ENCODE measurements around the gene PTPN11.
"Not testable (repeated sequence)": the region's sequence is repeated elsewhere in the genome, so short reads cannot be mapped to it uniquely, and the experiment has no call there.

The PTPN11 gene

DNA sequence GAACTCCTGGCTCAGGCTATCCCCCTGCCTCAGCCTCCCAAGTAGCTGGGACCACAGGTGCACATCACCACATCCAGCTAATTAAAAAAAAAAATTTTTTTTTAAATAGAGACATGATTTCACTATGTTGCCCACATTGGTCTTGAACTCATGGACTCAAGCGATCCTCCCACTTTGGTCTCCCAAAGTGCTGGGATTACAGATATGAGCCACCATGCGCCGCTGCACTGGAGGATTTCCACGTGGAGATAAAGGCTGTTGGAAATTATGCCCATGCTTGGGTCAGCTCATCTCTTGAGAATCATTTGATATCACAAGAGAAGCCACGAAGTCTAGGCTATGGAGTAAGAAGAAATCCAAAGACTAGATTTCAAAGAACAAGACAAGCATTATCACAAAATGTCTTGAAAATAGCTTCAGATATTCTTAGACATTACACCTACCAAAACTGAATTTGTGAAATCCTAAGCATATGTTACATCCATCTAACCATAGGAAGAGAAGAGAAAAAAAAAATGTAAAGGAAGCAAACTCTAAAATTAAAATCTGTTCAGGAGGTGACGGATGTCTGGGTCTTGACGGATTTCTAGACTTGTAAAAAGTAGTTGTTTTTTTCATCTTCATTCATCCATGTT is 99.1 kb downstream of the PTPN11 start:
- DNase-seq, result no peak

- no peak for DNase-seq
Observed at GRCh38 chr12:112518365-112518735, 99.6 kb downstream of the PTPN11 start.

GRCh38 chr12:112519841-112520340 is 101.1 kb downstream of the PTPN11 start:
- DNase-seq, result not testable (repeated sequence)

DNA sequence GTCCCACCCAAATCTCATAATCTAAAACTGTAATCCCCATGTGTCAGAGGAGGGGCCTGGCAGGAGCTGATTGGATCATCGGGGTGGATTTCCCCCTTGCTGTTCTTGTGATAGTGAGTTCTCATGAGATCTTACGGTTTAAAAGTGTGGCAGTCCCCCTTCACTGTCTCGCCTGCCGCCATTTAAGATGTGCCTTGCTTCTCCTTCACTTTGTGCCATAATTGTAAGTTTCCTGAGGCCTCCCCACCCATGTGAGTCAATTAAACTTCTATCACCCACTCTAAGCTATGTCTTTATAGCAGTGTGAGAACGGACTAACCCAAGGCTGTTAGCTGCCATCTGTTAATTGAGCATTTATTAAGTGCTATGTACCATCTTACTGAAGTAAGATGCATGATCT is 105.1 kb downstream of the PTPN11 start:
- no peak for DNase-seq

- no peak for DNase-seq
Observed at GRCh38 chr12:112524269-112524668, 105.5 kb downstream of the PTPN11 start.

GRCh38 chr12:112524676-112525425 is 106.1 kb downstream of the PTPN11 start:
- DNase-seq, result no peak

GRCh38 chr12:112525426-112525809 is 106.7 kb downstream of the PTPN11 start:
- no peak for DNase-seq

GRCh38 chr12:112527082-112527481 is 108.3 kb downstream of the PTPN11 start:
- DNase-seq, result no peak

- no peak for DNase-seq
Observed at GRCh38 chr12:112527501-112527900, 108.8 kb downstream of the PTPN11 start.

- DNase-seq, result no peak
Observed at GRCh38 chr12:112528521-112528920, 109.8 kb downstream of the PTPN11 start.

- DNase-seq, result no peak
Observed at GRCh38 chr12:112530941-112531340, 112.2 kb downstream of the PTPN11 start.

GRCh38 chr12:112532106-112532505 is 113.4 kb downstream of the PTPN11 start:
- DNase-seq, result no peak

DNA sequence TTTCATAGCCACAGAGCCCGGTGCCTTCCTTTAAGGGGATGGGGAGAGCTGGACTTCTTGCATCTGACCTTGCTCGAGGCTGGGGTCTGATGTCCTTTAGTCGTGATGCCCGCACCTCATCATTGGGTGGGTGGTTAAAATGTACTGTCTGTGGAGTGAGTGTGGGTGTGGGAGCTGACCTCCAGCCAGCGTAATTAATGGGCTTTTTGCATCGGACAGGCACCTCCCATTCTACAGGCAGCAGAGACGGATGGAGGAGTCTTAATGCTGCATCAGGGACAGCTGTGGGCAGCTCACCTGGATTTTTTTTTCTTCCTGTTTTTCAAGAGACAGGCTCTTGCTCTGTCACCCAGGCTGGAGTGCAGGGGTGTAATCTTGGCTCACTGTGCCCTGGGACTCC is 114.8 kb downstream of the PTPN11 start:
- DNase-seq, result no peak

DNA sequence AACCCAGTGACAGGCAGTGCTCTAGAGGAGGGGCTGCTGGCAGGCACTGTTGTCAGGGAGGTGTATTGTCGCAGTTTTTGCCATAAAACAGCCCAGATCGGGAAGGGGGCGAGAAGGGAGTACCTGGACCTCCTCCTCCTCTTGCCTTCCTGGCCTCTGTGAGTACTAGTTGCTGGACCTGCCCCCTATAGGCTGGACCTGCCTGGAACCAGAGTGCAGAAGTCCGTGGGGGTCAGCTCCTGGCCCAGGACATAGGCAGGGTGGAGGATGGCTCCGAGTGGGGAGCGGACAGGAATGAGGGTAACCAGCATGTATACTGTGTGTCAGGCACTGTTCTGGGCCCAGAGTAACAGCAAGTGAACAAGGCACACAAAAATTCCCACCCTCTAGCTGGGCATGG is 116.3 kb downstream of the PTPN11 start:
- no peak for DNase-seq

DNA sequence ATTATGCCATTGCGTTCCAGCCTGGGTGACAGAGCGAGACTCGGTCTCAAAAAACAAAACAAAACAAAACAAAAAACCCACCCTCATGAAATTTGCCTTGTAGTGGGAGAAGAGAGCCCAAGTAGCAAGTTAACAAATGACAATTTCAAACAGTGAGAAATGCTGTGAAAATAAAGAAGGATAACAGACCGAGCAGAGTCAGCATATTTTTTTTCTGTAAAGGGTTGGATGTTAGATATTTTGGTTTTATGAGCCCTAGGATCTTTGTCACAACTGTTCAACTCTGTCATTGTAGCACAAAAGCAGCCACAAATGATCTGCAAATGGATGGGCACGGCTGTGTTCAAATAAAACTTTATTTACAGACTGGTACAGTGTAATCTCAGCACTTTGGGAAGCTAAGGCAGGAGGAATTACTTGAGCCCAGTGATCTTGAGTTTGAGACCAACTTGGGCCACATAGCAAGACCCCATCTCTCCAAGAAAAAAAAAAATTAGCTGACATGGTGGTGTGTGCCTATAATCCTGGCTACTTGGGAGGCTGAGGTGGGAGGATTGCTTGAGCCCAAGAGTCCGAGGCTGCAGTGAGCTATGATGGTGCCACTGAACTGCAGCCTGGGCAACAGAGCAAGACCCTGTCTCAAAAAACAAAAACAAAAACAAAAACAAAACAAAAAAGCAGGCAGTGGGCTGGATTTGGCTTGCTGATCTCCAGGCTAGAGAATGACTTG is 117.1 kb downstream of the PTPN11 start:
- no peak for DNase-seq

DNA sequence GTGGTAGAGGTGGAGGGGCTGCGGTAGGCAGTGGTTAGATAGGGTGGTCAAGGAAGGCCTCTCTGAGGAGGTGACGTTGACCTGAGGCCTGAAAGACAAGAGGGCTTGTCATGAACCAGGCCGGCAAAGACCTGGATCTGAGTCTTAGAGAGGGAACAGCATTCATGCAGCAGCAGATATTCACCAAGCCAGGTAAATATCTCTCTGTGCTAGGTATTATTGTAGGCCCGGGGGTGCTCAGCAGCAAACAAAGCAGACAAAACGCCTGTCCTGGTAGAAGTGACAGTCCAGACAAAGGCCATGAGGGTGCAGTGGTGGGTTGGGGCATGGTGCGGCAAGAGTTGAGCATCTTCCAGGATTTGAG is 117.6 kb downstream of the PTPN11 start:
- no peak for DNase-seq

DNA sequence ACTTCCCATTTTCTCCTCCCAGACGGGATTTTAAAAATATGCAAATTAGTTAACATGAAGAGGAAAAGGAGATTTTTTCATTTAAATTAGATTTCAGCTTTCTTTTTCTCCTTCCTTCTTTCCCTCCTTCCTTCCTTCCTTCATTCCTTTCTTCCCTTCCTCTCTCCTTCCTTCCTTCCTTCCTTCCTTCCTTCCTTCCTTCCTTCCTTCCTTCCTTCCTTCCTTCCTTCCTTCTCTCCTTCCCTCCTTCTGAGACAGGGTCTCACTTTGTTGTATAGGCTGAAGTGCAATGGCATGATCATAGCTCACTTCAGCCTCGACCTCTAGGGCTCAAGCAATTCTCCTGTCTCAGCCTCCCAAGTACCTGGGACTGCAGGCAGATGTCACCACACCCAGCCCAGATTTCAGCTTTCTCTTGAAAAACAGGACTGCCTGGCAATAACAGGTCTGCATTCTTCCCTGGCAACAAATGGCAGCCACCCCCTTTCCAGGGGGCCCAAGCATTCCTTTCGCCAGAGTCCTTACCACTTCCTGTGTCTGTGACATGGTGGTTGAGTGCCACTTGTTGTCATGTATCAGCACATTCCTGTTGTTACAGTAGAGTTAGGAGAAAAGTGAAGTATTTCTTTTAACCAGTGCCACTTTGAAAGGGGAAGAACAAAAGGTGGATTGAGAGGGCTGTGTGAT is 119.1 kb downstream of the PTPN11 start:
- no peak for DNase-seq

GRCh38 chr12:112538740-112539139 is 120.0 kb downstream of the PTPN11 start:
- no peak for DNase-seq

DNA sequence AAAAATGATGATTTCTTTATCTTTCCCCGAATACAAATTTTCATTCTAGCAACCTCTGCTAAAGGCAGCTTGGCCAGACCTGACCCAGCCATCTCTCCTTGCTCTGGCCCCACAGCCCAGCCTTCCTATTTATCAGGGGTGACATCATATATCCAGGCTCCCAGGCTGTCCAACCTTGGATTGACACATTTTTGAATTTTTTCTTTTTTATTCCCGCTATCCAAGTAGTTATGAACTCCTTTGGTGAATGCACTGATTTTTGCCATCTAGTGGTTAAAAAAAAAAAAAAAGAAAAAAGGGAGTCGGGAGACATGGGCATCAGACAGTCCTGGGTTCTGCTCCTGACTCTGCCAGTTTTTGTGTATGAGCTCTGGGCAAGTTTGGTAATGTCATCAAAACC is 120.5 kb downstream of the PTPN11 start:
- DNase-seq, result no peak

- DNase-seq, result no peak
Observed at GRCh38 chr12:112540021-112540420, 121.3 kb downstream of the PTPN11 start.

DNA sequence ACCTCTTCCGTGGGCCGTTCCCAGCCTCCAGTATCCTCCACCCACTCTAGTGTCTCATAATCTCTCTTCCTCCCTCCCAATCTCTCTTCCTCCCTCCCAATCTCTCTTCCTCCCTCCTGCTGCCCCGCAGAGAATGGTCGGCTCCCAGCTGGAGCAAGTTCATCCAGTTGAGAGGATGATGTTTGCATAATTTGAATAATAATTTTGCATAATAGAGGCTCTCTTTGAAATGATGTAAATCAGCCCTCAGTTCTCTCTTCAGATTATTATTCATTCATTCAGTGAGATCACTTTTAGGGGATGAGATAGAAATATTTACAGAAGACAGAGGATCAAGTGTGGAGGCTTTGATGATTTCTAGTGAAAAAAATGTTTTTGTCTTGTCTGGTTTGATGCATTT is 125.0 kb downstream of the PTPN11 start:
- DNase-seq, result no peak

DNA sequence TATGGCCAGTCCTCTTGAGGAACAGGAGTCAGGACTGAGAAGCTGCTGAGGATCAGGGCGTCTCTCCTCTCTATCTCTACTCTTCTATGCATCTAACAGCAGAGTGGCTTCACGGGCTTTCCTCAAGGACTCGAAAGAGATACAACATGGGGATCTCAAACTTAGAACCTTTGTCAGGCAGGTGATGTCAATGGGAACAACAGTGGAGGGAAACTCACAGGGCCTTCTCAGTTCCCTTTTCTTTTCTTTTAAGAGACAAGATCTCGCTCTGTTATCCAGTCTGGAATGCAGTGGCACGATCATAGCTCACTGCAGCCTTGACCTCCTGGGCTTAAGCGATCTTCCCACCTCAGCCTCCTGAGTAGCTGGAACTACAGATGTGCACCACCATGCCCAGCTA is 127.6 kb downstream of the PTPN11 start:
- DNase-seq, result no peak

- DNase-seq, result no peak
Observed at GRCh38 chr12:112546996-112547395, 128.2 kb downstream of the PTPN11 start.

Measured in activated CD4-positive, alpha-beta T cell treated with anti-CD3 and anti-CD28 coated beads, Interleukin-2, amount 50 U/mL, for 4 hours (primary cell).